Measurements from ENCODE around the gene SUMF1.
"Not testable (repeated sequence)": the region's sequence is repeated elsewhere in the genome, so short reads cannot be mapped to it uniquely, and the experiment has no call there.

SUMF1 gene

DNA sequence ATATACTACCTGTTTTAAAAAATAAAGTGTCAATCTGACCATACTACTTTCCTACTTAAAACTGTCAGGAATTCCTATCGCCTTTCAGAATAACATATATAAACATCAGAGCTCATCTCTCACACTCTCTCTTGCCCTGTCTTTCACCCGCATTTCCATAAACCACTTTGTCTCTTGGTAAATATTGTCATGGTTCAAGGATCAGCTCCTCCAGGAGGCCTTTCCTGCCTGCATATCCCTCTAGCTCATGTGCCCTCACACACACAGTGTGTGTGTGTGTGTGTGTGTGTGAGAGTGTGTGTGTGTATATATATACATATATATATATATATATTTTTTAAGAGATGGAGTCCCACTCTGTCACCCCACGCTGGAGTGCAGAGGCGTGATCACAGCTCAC is 6.7 kb downstream of the SUMF1 start:
- DNase-seq (ENCODE audit: low read depth), result no peak

DNA sequence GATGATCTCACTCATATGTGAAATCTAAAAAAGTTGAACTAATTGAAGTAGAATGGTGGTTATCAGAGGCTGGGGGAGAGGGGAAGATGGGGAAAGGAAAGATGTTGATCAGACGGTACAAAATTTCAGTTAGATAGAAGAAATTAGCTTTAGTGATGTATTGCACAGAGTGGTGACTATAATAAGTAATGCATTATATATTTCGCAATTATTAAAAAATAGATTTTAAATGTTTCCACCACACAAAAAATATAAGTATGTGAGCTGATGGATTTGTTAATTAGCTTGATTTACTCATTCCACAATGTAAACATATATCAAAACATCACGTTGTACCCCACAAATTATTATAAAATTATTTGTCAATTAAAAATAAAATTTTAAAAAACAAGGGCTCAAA is 8.1 kb downstream of the SUMF1 start:
- DNase-seq (ENCODE audit: low read depth), result no peak

DNA sequence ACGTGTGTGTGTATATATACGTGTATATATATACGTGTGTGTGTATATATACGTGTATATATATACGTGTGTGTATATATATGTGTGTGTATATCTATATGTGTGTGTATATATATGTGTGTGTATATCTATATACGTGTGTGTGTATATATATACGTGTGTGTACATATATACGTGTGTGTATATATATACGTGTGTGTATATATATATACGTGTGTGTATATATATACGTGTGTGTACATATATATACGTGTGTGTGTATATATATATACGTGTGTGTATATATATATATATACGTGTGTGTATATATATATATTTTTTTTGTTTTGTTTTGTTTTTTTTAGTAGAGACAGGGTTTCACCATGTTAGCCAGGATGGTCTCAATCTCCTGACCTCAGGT is 10.3 kb downstream of the SUMF1 start:
- not testable (repeated sequence) for DNase-seq (ENCODE audit: low read depth)

- DNase-seq (ENCODE audit: low read depth), result no peak
Observed at GRCh38 chr3:4454142-4454541, 12.9 kb downstream of the SUMF1 start.

- no peak for DNase-seq (ENCODE audit: low read depth)
Observed at GRCh38 chr3:4449043-4449805, 17.8 kb downstream of the SUMF1 start.

DNA sequence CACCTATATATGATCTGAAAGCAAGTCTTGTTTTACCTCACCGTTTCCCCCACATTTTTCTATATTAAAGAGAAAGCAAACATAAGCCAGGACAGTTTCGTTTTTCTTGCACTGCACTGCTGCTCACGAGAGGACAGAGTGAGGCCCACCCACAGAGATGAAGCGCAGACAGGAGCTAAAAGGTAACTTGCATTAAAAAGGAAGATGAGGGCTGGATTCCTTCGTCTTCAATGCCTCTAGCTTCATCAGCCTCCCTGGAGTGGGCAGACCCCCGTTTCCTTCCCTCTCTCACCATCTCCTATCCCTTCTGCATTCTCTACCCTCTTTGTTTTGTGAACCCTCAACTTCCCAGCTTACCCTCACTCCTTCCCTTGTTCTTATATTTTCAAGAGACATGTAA is 18.9 kb downstream of the SUMF1 start:
- no peak for DNase-seq (ENCODE audit: low read depth)

- DNase-seq (ENCODE audit: low read depth), result no peak
Observed at GRCh38 chr3:4447295-4447999, 19.6 kb downstream of the SUMF1 start.

GRCh38 chr3:4440951-4441350 is 26.1 kb downstream of the SUMF1 start:
- DNase-seq (ENCODE audit: low read depth), result no peak

DNA sequence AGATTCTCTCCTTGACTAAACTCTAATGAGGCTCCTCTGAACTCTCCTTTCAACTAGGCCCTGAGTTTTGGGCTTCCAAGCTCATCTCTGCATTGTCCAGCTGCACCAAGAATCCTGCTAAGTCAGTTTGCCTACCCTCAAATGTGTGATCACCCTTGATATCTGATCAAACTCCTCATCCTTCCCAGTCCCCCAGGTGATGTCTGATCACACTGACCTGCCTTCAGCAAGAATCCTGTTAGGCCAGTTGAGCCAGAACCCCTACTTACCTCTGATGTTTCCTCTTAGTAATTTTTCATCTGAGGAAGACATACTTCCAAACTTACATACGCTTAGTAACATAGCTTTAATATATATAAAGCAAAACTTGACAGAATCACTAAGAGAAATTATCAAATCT is 28.8 kb downstream of the SUMF1 start:
- DNase-seq (ENCODE audit: low read depth), result no peak

DNA sequence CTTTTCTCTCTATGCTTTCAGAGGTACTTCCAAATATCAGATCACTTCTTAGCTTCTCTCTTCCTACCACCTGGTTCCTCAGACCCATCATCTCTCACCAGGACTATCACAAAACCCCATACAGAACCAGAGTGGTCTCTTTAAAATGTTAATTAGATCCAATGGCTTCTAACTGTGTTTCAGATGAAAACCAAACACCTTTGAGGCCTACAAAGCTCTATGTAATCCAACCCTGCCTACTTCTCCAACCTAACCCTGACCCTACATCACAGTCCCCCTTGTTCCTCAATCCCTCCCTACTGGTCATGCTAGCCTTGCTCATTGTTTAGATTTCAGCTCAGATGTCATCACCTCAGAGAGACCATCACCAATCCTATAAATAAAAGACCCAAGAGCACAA is 34.8 kb downstream of the SUMF1 start:
- DNase-seq (ENCODE audit: low read depth), result no peak

GRCh38 chr3:4429648-4430350 is 37.3 kb downstream of the SUMF1 start:
- DNase-seq (ENCODE audit: low read depth), result no peak

- DNase-seq (ENCODE audit: low read depth), result no peak
Observed at GRCh38 chr3:4426782-4427344, 40.2 kb downstream of the SUMF1 start.

DNA sequence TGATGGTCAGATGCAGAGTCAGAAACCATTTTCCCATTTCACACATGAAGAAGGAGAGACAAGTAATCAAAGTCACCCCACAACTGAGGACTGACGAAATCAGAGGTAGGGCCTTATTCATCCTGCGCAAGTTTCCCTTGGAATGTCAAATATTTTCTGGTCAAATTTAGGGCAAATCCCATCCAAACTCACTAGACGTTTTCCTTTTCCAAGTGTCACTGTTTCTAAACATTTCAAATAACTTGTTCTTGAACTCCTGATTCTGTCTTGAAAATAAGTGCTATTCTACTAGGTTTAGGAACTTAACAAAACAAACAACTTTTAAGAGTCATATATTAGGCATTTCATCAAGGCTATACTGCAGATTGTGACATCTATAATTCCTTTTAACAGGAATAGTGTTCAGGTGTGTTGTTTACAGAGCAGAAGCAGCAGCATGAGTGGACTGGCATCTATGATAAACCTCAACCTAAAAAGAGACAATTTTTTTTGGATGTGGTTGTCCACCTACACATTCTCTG is 40.7 kb downstream of the SUMF1 start:
- no peak for DNase-seq (ENCODE audit: low read depth)

DNA sequence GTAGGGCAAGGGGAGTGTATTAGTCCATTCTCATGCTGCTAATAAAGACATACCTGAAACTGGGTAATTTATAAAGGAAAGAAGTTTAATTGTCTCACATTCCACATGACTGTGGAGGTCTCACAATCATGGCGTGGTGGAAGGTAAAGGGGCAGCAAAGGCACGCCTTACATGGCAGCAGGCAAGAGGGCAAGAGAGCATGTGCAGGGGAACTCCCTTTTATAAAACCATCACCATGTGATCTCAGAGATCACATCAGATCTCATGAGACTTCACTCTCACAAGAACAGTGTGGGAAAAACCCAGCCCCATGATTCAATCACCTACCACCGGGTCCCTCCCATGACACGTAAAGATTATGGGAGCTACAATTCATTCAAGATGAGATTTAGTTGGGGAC is 41.4 kb downstream of the SUMF1 start:
- no peak for DNase-seq (ENCODE audit: low read depth)

DNA sequence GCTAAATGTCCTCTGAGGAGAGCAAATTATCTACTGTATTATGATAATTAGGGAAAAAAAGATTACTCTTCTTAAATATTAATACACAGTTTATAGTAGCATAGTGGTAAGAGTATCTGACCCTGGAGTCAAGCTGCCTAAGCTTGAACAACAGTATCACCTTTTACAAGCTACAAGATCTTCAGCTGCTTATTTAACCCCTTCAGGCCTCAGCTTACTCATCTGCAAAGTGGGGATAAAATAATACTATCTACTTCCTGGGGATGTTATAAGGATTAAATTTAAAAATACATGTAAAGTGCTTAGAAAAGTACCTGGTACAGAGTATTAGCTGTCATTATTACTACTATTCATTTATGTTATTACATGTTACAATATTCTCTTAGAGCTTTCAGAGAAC is 42.0 kb downstream of the SUMF1 start:
- no peak for DNase-seq (ENCODE audit: low read depth)

GRCh38 chr3:4421121-4421520 is 45.9 kb downstream of the SUMF1 start:
- DNase-seq (ENCODE audit: low read depth), result peak; percentile 67

DNA sequence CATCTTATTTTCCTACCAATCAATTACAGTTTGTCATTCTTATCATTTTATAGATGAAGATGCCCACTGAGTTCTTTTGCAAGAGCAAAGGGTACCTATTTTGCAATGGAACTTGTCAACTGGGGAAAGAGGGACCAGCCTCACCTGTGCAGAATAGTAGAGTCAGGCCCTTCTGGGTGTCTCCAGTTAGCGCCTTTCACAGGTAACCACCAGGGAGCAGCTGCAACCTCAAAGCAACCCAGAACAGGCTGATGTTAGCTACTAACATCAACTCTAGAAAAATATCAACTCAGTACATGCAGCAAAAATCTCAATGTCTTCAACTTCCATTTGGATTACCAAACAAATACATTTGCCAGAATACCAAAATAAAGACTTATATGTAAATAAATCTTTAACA is 47.1 kb downstream of the SUMF1 start:
- DNase-seq (ENCODE audit: low read depth), result no peak

- no peak for DNase-seq (ENCODE audit: low read depth)
Observed at GRCh38 chr3:4419386-4419785, 47.7 kb downstream of the SUMF1 start.

GRCh38 chr3:4418156-4418555 is 48.9 kb downstream of the SUMF1 start:
- DNase-seq (ENCODE audit: low read depth), result no peak

GRCh38 chr3:4417449-4417848 is 49.6 kb downstream of the SUMF1 start:
- DNase-seq (ENCODE audit: low read depth), result no peak

- peak; percentile 95 for DNase-seq (ENCODE audit: low read depth)
Observed at GRCh38 chr3:4416961-4417360, 50.1 kb downstream of the SUMF1 start.

GRCh38 chr3:4416427-4416945 is 50.6 kb downstream of the SUMF1 start:
- DNase-seq (ENCODE audit: low read depth), result no peak

All from HS-5 (cell line).